Tibial nerve (tissue), 4 donors: ENCODE measurements around the gene SLC40A1.

ENCODE experiments used
- EP300 ChIP-seq, 2 donors: sonication (generic); formaldehyde crosslinking; IDR thresholded peaks; one replicate each; pipeline ENCODE4 v1.6.1; 2017; ENCODE audit warnings: antibody characterized with exemption in 2 of 2, mild to moderate bottlenecking in 1 of 2
- TF ChIP-seq, protein P1 (sequence below), 5 experiments: fragments of 200-600 bp in 3 of 5; fragments of 450-650 bp in 2 of 5; sonication (generic) in 3 of 5; IDR thresholded peaks; one replicate each; pipeline ENCODE4 v1.5.1; 2016 to 2019; ENCODE audit warnings: antibody characterized with exemption in 5 of 5, mild to moderate bottlenecking in 3 of 5, moderate library complexity in 2 of 5

DNA sequence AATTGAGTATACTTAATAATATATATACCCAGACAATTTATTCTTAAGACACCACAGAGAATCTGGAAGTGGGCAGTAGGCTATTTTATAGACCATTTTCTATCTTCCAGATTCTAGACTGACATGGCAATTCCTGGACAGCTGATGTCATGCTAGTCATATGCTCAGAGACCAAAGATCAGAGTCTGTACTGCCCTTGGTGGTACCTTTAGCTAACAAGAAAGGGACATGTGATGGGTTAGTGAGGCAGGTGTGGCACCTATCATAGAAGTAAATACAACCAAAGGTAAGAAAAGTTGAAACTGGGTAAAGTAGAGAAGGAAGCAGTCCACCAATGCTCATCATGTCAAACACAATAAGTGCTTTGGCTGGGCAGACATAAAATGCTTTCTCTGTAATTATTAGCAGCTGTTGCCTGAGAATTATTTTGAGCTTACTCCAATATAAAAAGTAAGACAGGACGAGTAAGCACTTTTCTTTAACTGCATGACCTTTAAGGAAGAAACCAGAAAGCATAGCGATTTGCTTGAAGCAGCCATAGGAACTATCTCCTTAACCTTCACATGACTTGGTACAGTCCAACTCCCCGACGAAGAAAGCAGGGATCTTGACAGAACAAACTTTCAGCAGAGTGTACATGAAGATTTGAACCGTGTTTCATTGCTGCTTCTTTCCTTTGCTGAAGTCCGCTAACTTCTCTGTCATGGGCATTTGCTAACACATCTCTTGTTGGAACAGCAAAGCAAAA lies 47.1 kb downstream of the SLC40A1 start:
- TF ChIP-seq, protein P1, sequence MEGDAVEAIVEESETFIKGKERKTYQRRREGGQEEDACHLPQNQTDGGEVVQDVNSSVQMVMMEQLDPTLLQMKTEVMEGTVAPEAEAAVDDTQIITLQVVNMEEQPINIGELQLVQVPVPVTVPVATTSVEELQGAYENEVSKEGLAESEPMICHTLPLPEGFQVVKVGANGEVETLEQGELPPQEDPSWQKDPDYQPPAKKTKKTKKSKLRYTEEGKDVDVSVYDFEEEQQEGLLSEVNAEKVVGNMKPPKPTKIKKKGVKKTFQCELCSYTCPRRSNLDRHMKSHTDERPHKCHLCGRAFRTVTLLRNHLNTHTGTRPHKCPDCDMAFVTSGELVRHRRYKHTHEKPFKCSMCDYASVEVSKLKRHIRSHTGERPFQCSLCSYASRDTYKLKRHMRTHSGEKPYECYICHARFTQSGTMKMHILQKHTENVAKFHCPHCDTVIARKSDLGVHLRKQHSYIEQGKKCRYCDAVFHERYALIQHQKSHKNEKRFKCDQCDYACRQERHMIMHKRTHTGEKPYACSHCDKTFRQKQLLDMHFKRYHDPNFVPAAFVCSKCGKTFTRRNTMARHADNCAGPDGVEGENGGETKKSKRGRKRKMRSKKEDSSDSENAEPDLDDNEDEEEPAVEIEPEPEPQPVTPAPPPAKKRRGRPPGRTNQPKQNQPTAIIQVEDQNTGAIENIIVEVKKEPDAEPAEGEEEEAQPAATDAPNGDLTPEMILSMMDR (IDR thresholded peaks at IDR 0.05): no peak
- no peak for TF ChIP-seq EP300 (IDR thresholded peaks at IDR 0.05)
